GM12892 (cell line): ENCODE results near the gene DNM3.

Experiments used
- DNase-seq: peaks from one replicate; pipeline ENCODE4 v3.0.0; 2011; ENCODE audit not compliant: insufficient read length
- FAIRE-seq: peaks from 2 replicates; lab custom pipeline; 2011; peaks lifted over from hg19 to GRCh38; lab: Jason Lieb, UNC
- POLR2A ChIP-seq: IDR thresholded peaks from 2 replicates; pipeline ENCODE4 v1.6.1; 2011; ENCODE audit warnings: low read depth, low read length, control low read depth
- POLR2AphosphoS5 ChIP-seq: IDR thresholded peaks from 2 replicates; pipeline ENCODE4 v1.6.1; 2011; ENCODE audit warnings: low read depth, low read length, control low read depth
- TAF1 ChIP-seq: IDR thresholded peaks from 2 replicates; pipeline ENCODE4 v1.6.1; 2011; ENCODE audit warnings: low read depth, mild to moderate bottlenecking, control low read depth, low read length, borderline replicate concordance

DNM3 gene

GRCh38 chr1:172265905-172266304, 424.6 kb downstream of the DNM3 start:
- FAIRE-seq, result no peak
- TF ChIP-seq TAF1, result no peak
- no peak for TF ChIP-seq POLR2A
- TF ChIP-seq POLR2AphosphoS5, result no peak
- DNase-seq, result no peak

- FAIRE-seq, result no peak
- DNase-seq, result no peak
- TF ChIP-seq TAF1, result no peak
These were observed 425.4 kb downstream of the DNM3 start for GRCh38 chr1:172266528-172267174.

- FAIRE-seq (no peak), DNase-seq (no peak)
- TF ChIP-seq POLR2A (no peak), TAF1 (no peak), POLR2AphosphoS5 (no peak)
These were observed 426.9 kb downstream of the DNM3 start for GRCh38 chr1:172268237-172268636.

GRCh38 chr1:172269084-172269483, 427.8 kb downstream of the DNM3 start:
- no peak for TF ChIP-seq POLR2AphosphoS5
- no peak for TF ChIP-seq TAF1
- no peak for DNase-seq
- no peak for FAIRE-seq

- DNase-seq (no peak), FAIRE-seq (no peak)
- no peak for TF ChIP-seq POLR2AphosphoS5
- no peak for TF ChIP-seq POLR2A
These were observed 428.3 kb downstream of the DNM3 start for GRCh38 chr1:172269644-172270043.

GRCh38 chr1:172270605-172271004, 429.3 kb downstream of the DNM3 start:
- DNase-seq (no peak), FAIRE-seq (no peak)
- no peak for TF ChIP-seq POLR2A

- FAIRE-seq (no peak), DNase-seq (no peak)
- no peak for TF ChIP-seq TAF1
- no peak for TF ChIP-seq POLR2A
- no peak for TF ChIP-seq POLR2AphosphoS5
These were observed 430.8 kb downstream of the DNM3 start for GRCh38 chr1:172272087-172272486.

- TF ChIP-seq POLR2AphosphoS5 (no peak), POLR2A (no peak), TAF1 (no peak)
- FAIRE-seq, result peak; percentile 57
- no peak for DNase-seq
These were observed 432.5 kb downstream of the DNM3 start for GRCh38 chr1:172273647-172274396.

- TF ChIP-seq POLR2AphosphoS5, result no peak
- TF ChIP-seq POLR2A, result no peak
- TF ChIP-seq TAF1, result no peak
- DNase-seq, result no peak
- FAIRE-seq, result no peak
These were observed 434.2 kb downstream of the DNM3 start for GRCh38 chr1:172275478-172275877.

GRCh38 chr1:172276120-172276818, 435.0 kb downstream of the DNM3 start:
- no peak for TF ChIP-seq POLR2A
- no peak for TF ChIP-seq POLR2AphosphoS5
- TF ChIP-seq TAF1, result no peak
- no peak for FAIRE-seq

GRCh38 chr1:172277275-172277674, 436.0 kb downstream of the DNM3 start:
- no peak for TF ChIP-seq TAF1
- TF ChIP-seq POLR2A, result no peak
- TF ChIP-seq POLR2AphosphoS5, result no peak
- DNase-seq (no peak), FAIRE-seq (no peak)

More at GRCh38 chr1:172276120-172276818, 435.0 kb downstream of the DNM3 start:
- no peak for DNase-seq

GRCh38 chr1:172277989-172278388, 436.7 kb downstream of the DNM3 start:
- TF ChIP-seq POLR2AphosphoS5, result no peak
- no peak for TF ChIP-seq TAF1
- no peak for TF ChIP-seq POLR2A

More at GRCh38 chr1:172277989-172278388, 436.7 kb downstream of the DNM3 start:
- no peak for DNase-seq
- no peak for FAIRE-seq
